H1 (cell line): ENCODE data around the gene MACROD2. TPM values are rescaled to one million over a fixed set of nuclear protein-coding genes. Genes with fewer than 3 reads are reported as not detected.

ENCODE experiments used
- CTCF ChIA-PET: fragments of 300-600 bp; sonication (Branson Sonifier 250); formaldehyde crosslinking; loops from one replicate; lab custom pipeline; 2021; ENCODE audit not compliant: partially characterized antibody; lab: Charles Lee
- POLR2A ChIA-PET: fragments of 300-600 bp; sonication (Branson Sonifier 250); formaldehyde crosslinking; loops from one replicate; lab custom pipeline; 2021; ENCODE audit warnings: inconsistent platforms; ENCODE audit not compliant: partially characterized antibody; lab: Charles Lee
- DNase-seq, 2 experiments: peaks; one replicate each; pipeline versions ENCODE4 v3.0.0 to v3.0.0-alpha.2; 2010 to 2022; ENCODE audit warnings: low spot score in 2 of 2, low read depth in 1 of 2, mixed read lengths in 1 of 2
- FAIRE-seq: peaks from 2 replicates; lab custom pipeline; 2011; peaks lifted over from hg19 to GRCh38; lab: Jason Lieb, UNC
- H2AFZ ChIP-seq: 2 replicates; pipeline ENCODE4 v1.8.1; 2012; ENCODE audit warnings: low read length, inconsistent platforms
- H2AK5ac ChIP-seq: 2 replicates; pipeline ENCODE4 v1.6.1; 2013; ENCODE audit warnings: low read depth, low read length
- H2BK120ac ChIP-seq: replicated peaks from 2 replicates; pipeline ENCODE3; 2013; ENCODE audit warnings: low read depth, low read length, inconsistent platforms
- H2BK12ac ChIP-seq: 2 replicates; pipeline ENCODE4 v1.6.1; 2013; ENCODE audit warnings: low read depth, low read length
- H2BK15ac ChIP-seq: 2 replicates; pipeline ENCODE4 v1.6.1; 2013; ENCODE audit warnings: low read length
- H2BK20ac ChIP-seq: 2 replicates; pipeline ENCODE4 v1.6.1; 2013; ENCODE audit warnings: low read length
- H2BK5ac ChIP-seq: 2 replicates; pipeline ENCODE4 v1.6.1; 2013; ENCODE audit warnings: low read depth, low read length
- H3K14ac ChIP-seq: 2 replicates; pipeline ENCODE4 v1.6.1; 2013; ENCODE audit warnings: inconsistent platforms; ENCODE audit not compliant: insufficient read length
- H3K18ac ChIP-seq: 2 replicates; pipeline ENCODE4 v1.6.1; 2013; ENCODE audit warnings: low read length; ENCODE audit errors: extremely low read depth
- H3K23ac ChIP-seq: 2 replicates; pipeline ENCODE4 v1.6.1; 2013; ENCODE audit warnings: inconsistent platforms; ENCODE audit not compliant: insufficient read length
- H3K23me2 ChIP-seq: 2 replicates; pipeline ENCODE4 v1.6.1; 2013; ENCODE audit warnings: low read depth, low read length
- H3K27ac ChIP-seq: 2 replicates; pipeline ENCODE4 v1.6.1; 2011; ENCODE audit warnings: low read depth, low read length, inconsistent platforms
- H3K27me3 ChIP-seq, 4 experiments: replicated peaks in 1 of 4; 1 replicate in 1 of 4; 2 replicates in 3 of 4; pipeline versions ENCODE4 v1.6.1 to v1.8.1; 2011 to 2013; ENCODE audit warnings: low read length in 3 of 4, mild to moderate bottlenecking in 3 of 4, inconsistent platforms in 2 of 4, mixed read lengths in 2 of 4, moderate library complexity in 1 of 4; ENCODE audit not compliant: control insufficient read depth in 3 of 4, insufficient read depth in 3 of 4; ENCODE audit errors: extremely low read depth in 1 of 4
- H3K36me3 ChIP-seq, 4 experiments: 2 replicates each; pipeline versions ENCODE4 v1.6.1 to v1.8.1; 2011 to 2013; ENCODE audit warnings: mild to moderate bottlenecking in 4 of 4, low read length in 3 of 4, moderate library complexity in 2 of 4, control low read depth in 1 of 4, inconsistent platforms in 1 of 4; ENCODE audit not compliant: insufficient read depth in 4 of 4, control insufficient read depth in 2 of 4
- H3K4ac ChIP-seq: replicated peaks from 2 replicates; pipeline ENCODE3; 2013; ENCODE audit warnings: low read length, low read depth, mixed read lengths, inconsistent platforms; ENCODE audit not compliant: insufficient read length
- H3K4me1 ChIP-seq, 4 experiments: replicated peaks in 1 of 4; 1 replicate in 1 of 4; 2 replicates in 3 of 4; pipeline versions ENCODE4 v1.6.1 to v1.8.1; 2011 to 2013; ENCODE audit warnings: low read length in 3 of 4, inconsistent platforms in 2 of 4, mixed read lengths in 1 of 4; ENCODE audit not compliant: insufficient read depth in 4 of 4, control insufficient read depth in 3 of 4
- H3K4me2 ChIP-seq, 2 experiments: 2 replicates each; pipeline versions ENCODE4 v1.6.1 to v1.8.1; 2011 to 2013; ENCODE audit warnings: low read depth in 2 of 2, low read length in 2 of 2, control low read depth in 1 of 2, inconsistent platforms in 1 of 2, mild to moderate bottlenecking in 1 of 2; ENCODE audit not compliant: insufficient read depth in 1 of 2
- H3K4me3 ChIP-seq, 4 experiments: fragments of 200-600, 300-600 bp in 1 of 4; sonication (generic), shearing (Covaris generic), sonication (Bioruptor Twin) in 1 of 4; 2 replicates each; pipeline versions ENCODE4 v1.5.1 to v1.8.1; 2011 to 2016; ENCODE audit warnings: low read length in 4 of 4, low read depth in 3 of 4, control low read depth in 2 of 4, inconsistent platforms in 2 of 4, mild to moderate bottlenecking in 2 of 4, mixed read lengths in 1 of 4, moderate library complexity in 1 of 4; ENCODE audit not compliant: insufficient read depth in 2 of 4; ENCODE audit errors: extremely low read depth in 1 of 4
- H3K56ac ChIP-seq: replicated peaks from 2 replicates; pipeline ENCODE3; 2013; ENCODE audit warnings: low read depth, mild to moderate bottlenecking, mixed read lengths, low read length, inconsistent platforms; ENCODE audit not compliant: insufficient read length
- H3K79me1 ChIP-seq: 2 replicates; pipeline ENCODE4 v1.6.1; 2013; ENCODE audit warnings: low read depth, low read length, control low read depth
- H3K79me2 ChIP-seq, 2 experiments: 2 replicates each; pipeline versions ENCODE4 v1.6.1 to v1.8.1; 2012 to 2013; ENCODE audit warnings: low read length in 2 of 2, mild to moderate bottlenecking in 2 of 2, inconsistent platforms in 1 of 2; ENCODE audit not compliant: insufficient read depth in 2 of 2, control insufficient read depth in 1 of 2
- H3K9ac ChIP-seq, 4 experiments: replicated peaks in 1 of 4; 1 replicate in 1 of 4; 2 replicates in 3 of 4; pipeline versions ENCODE4 v1.6.1 to v1.8.1; 2011 to 2013; ENCODE audit warnings: low read depth in 3 of 4, low read length in 3 of 4, control low read depth in 2 of 4, mild to moderate bottlenecking in 2 of 4, moderate library complexity in 2 of 4, inconsistent platforms in 1 of 4; ENCODE audit errors: extremely low read depth in 1 of 4
- H3K9me3 ChIP-seq, 2 experiments: 2 replicates each; pipeline versions ENCODE4 v1.6.1 to v1.8.1; 2012 to 2013; ENCODE audit warnings: mild to moderate bottlenecking in 2 of 2, moderate library complexity in 2 of 2, control low read depth in 1 of 2, inconsistent platforms in 1 of 2, low read depth in 1 of 2, low read length in 1 of 2, mixed read lengths in 1 of 2; ENCODE audit not compliant: insufficient read depth in 2 of 2
- H4K20me1 ChIP-seq, 2 experiments: replicated peaks in 1 of 2; 2 replicates each; pipeline versions ENCODE3 to v1.8.1; 2011 to 2013; ENCODE audit warnings: inconsistent platforms in 2 of 2, low read length in 2 of 2, mild to moderate bottlenecking in 1 of 2; ENCODE audit not compliant: insufficient read depth in 2 of 2, control insufficient read depth in 1 of 2
- H4K5ac ChIP-seq: 2 replicates; pipeline ENCODE4 v1.6.1; 2013; ENCODE audit warnings: low read length, low read depth, mixed read lengths, inconsistent platforms; ENCODE audit not compliant: insufficient read length
- H4K8ac ChIP-seq: 2 replicates; pipeline ENCODE4 v1.8.0; 2013; ENCODE audit warnings: mild to moderate bottlenecking, moderate library complexity, low read length, inconsistent platforms; ENCODE audit not compliant: insufficient read depth; ENCODE audit errors: extremely low read depth
- H4K91ac ChIP-seq: replicated peaks from 2 replicates; pipeline ENCODE3; 2013; ENCODE audit warnings: low read length, mixed read lengths, inconsistent platforms; ENCODE audit not compliant: insufficient read length
- CTCF ChIP-seq, 3 experiments: IDR thresholded peaks; 1 replicate in 2 of 3; 2 replicates in 1 of 3; pipeline versions ENCODE4 v1.5.1 to v1.6.1; 2011; ENCODE audit warnings: low read length in 3 of 3, mild to moderate bottlenecking in 3 of 3, inconsistent platforms in 2 of 3, low read depth in 1 of 3, moderate library complexity in 1 of 3; ENCODE audit not compliant: insufficient read depth in 1 of 3; ENCODE audit errors: control extremely low read depth in 1 of 3
- RNF2 ChIP-seq: fragments of 200-900, 300-1000 bp; sonication (generic); IDR thresholded peaks from 2 replicates; pipeline ENCODE4 v1.7.1; 2016; ENCODE audit warnings: borderline replicate concordance, low read depth, mild to moderate bottlenecking, antibody characterized with exemption, low read length; ENCODE audit not compliant: poor library complexity, severe bottlenecking; ENCODE audit errors: missing control alignments
- SIN3A ChIP-seq, 2 experiments: IDR thresholded peaks in 1 of 2; conservative IDR thresholded peaks in 1 of 2; 2 replicates each; pipeline ENCODE4 v1.6.1; 2011 to 2012; ENCODE audit warnings: low read length in 2 of 2, improper control_type of control experiment in 1 of 2, low read depth in 1 of 2, mild to moderate bottlenecking in 1 of 2
- SIRT6 ChIP-seq: IDR thresholded peaks from one replicate; pipeline ENCODE4 v1.7.1; 2012; ENCODE audit warnings: low read length, inconsistent platforms
- TAF7 ChIP-seq: optimal IDR thresholded peaks from 2 replicates; pipeline ENCODE3; 2011; ENCODE audit warnings: low read depth, mild to moderate bottlenecking, inconsistent platforms, low read length, moderate library complexity, borderline replicate concordance
- WGBS, 2 experiments: shearing (Covaris generic) in 1 of 2; methylation state at CpG; one replicate each; pipeline versions ENCODE4 v1.1.6 to v1.1.7; 2013 to 2015; ENCODE audit warnings: low lambda C conversion rate in 2 of 2, mixed read lengths in 2 of 2, inconsistent platforms in 1 of 2, low coverage in 1 of 2, missing lambda C conversion rate in 1 of 2; ENCODE audit not compliant: insufficient replicate concordance in 2 of 2, insufficient coverage in 1 of 2, insufficient read length in 1 of 2; ENCODE audit errors: extremely low coverage in 1 of 2, missing lambda C conversion rate in 1 of 2; 5-methylcytosine and 5-hydroxymethylcytosine counted together
- polyA plus RNA-seq, 7 experiments: library from polyadenylated mRNA; depleted of rRNA in 3 of 7; stranded (reverse) in 5 of 7; unstranded in 2 of 7; fragments of >200 nt in 5 of 7; fragments of 200-250 nt in 2 of 7; gene quantifications; 1 replicate in 5 of 7; 2 replicates in 1 of 7; 4 replicates in 1 of 7; pipeline versions ENCODE4 v1.2.1 to v1.2.3, GENCODE V29; 2011 to 2013; ENCODE audit warnings: missing spikeins in 2 of 7, mixed read lengths in 2 of 7
- total RNA-seq: library from RNA; stranded (reverse); fragmentation: NEBNext Ultra II Directional; extraction: Animal tissue kit (Norgen Biotek cat#: 25700); gene quantifications from 2 replicates; pipeline ENCODE4 v1.2.1, GENCODE V29; 2021

The MACROD2 gene
- total and polyA plus RNA-seq, 2 of the 8 experiments (the other 6 are each of a cell fraction or from before 2014, with no cell fraction given) = 0.70 to 3.9 TPM

GRCh38 chr20:14991023-14991422 is 995.7 kb downstream of the MACROD2 start:
- H4K5ac ChIP-seq = no peak overlapping the region
- H4K20me1 ChIP-seq = no peaks in the 10 kb centered on the region
- H3K56ac ChIP-seq = no peak overlapping the region
- H3K4ac ChIP-seq = no peak overlapping the region
- H3K9ac ChIP-seq = no peak overlapping the region
- H2AK5ac ChIP-seq = no peak overlapping the region
- peaks cover 1% of the 10 kb centered on the region; the same call in 1 of the 2 replicates for H3K23me2 ChIP-seq
- no peaks in the 10 kb centered on the region for H3K36me3 ChIP-seq
- H3K9me3 ChIP-seq = no peaks in the 10 kb centered on the region
- no peak overlapping the region for H4K91ac ChIP-seq
- ChIA-PET CTCF (no interaction called here), POLR2A (no interaction called here)
- DNase-seq (no peak), FAIRE-seq (no peak)
- H2BK20ac ChIP-seq = no peak overlapping the region
- no peak overlapping the region for H2BK120ac ChIP-seq
- no peak overlapping the region for H3K27ac ChIP-seq
- no peaks in the 10 kb centered on the region for H3K4me1 ChIP-seq
- no peak overlapping the region for H3K4me3 ChIP-seq
- 83% methylated on average over 1 of the region's 1 CpG; no CpG with 5 or more reads in 1 of the 2 experiments for WGBS, 2 experiments
- H4K8ac ChIP-seq = no peak overlapping the region
- no peak overlapping the region for H3K23ac ChIP-seq
- H3K18ac ChIP-seq = no peak overlapping the region
- no peak overlapping the region for H3K4me2 ChIP-seq
- no peak overlapping the region for H2AFZ ChIP-seq
- H3K27me3 ChIP-seq = no peaks in the 10 kb centered on the region
- H3K79me2 ChIP-seq = no peaks in the 10 kb centered on the region
- no peak overlapping the region for H2BK12ac ChIP-seq
- H3K14ac ChIP-seq = no peak overlapping the region
- H2BK15ac ChIP-seq = no peak overlapping the region
- no peaks in the 10 kb centered on the region for H3K79me1 ChIP-seq
- H2BK5ac ChIP-seq = no peak overlapping the region
- no peak for TF ChIP-seq SIN3A (conservative IDR thresholded peaks at IDR 0.05 in 1 of 2, IDR thresholded peaks at IDR 0.05 in 1 of 2; ENCODE audit: low read depth in 1 of 2, low read length in 2 of 2)
- TF ChIP-seq TAF7 = no peak
- no peak for TF ChIP-seq SIRT6
- TF ChIP-seq RNF2 = no peak
- TF ChIP-seq CTCF (IDR thresholded peaks at IDR 0.05; ENCODE audit: control extremely low read depth in 1 of 3, insufficient read depth in 1 of 3, low read depth in 1 of 3, low read length in 3 of 3) = no peak
